GM12878 (cell line): ENCODE results near the gene XPNPEP2. TPM values are rescaled to one million over a fixed set of nuclear protein-coding genes. Genes with fewer than 3 reads are reported as not detected.

ENCODE experiments used
- CREB1 ChIP-seq: IDR thresholded peaks from 2 replicates; pipeline ENCODE4 v1.6.1; 2012; ENCODE audit warnings: low read depth, mild to moderate bottlenecking, inconsistent platforms
- CREM ChIP-seq: IDR thresholded peaks from 2 replicates; pipeline ENCODE4 v1.6.1; 2014; ENCODE audit warnings: antibody characterized with exemption, low read depth
- FOXM1 ChIP-seq: IDR thresholded peaks from 2 replicates; pipeline ENCODE4 v1.6.1; 2012; ENCODE audit warnings: low read depth, mild to moderate bottlenecking, inconsistent platforms, low read length, moderate library complexity
- IKZF2 ChIP-seq, 2 experiments: fragments of 450-650 bp; IDR thresholded peaks; 2 replicates each; pipeline ENCODE4 v1.6.1; 2017; ENCODE audit warnings: mild to moderate bottlenecking in 2 of 2, moderate library complexity in 2 of 2
- KLF5 ChIP-seq: fragments of 450-650 bp; IDR thresholded peaks from 2 replicates; pipeline ENCODE4 v1.6.1; 2014; ENCODE audit warnings: mild to moderate bottlenecking; ENCODE audit not compliant: partially characterized antibody
- MEF2A ChIP-seq: IDR thresholded peaks from 2 replicates; pipeline ENCODE4 v1.6.1; 2011; ENCODE audit warnings: low read depth, mild to moderate bottlenecking, low read length, moderate library complexity; ENCODE audit not compliant: insufficient read depth
- NKRF ChIP-seq: fragments of 450-650 bp; conservative IDR thresholded peaks from 2 replicates; pipeline ENCODE4 v1.6.1; 2017; ENCODE audit warnings: mild to moderate bottlenecking, moderate library complexity
- RAD21 ChIP-seq: IDR thresholded peaks from 2 replicates; pipeline ENCODE4 v1.6.1; 2011; ENCODE audit warnings: mild to moderate bottlenecking, low read depth, low read length, moderate library complexity; ENCODE audit not compliant: insufficient read depth
- RUNX3 ChIP-seq: IDR thresholded peaks from 2 replicates; pipeline ENCODE4 v1.6.1; 2012; ENCODE audit warnings: low read length, inconsistent platforms
- SIN3A ChIP-seq: IDR thresholded peaks from 2 replicates; pipeline ENCODE4 v1.6.1; 2012; ENCODE audit warnings: low read depth, low read length, improper control_type of control experiment
- SP1 ChIP-seq: IDR thresholded peaks from one replicate; pipeline ENCODE4 v1.6.1; 2011; ENCODE audit warnings: low read depth, low read length
- TBL1XR1 ChIP-seq: IDR thresholded peaks from 2 replicates; pipeline ENCODE4 v1.6.1; 2012; ENCODE audit warnings: low read depth, low read length, improper control_type of control experiment
- USF2 ChIP-seq: IDR thresholded peaks from 2 replicates; pipeline ENCODE4 v1.6.1; 2011; ENCODE audit warnings: low read depth, low read length, improper control_type of control experiment, borderline replicate concordance
- YBX1 ChIP-seq: fragments of 450-650 bp; IDR thresholded peaks from 2 replicates; pipeline ENCODE4 v1.6.1; 2016; ENCODE audit warnings: antibody characterized with exemption
- polyA plus RNA-seq, 11 experiments: library from polyadenylated mRNA; depleted of rRNA in 4 of 11; unstranded in 6 of 11; stranded (reverse) in 5 of 11; fragments of >200 nt; fragmentation: Nextera tagmentation in 4 of 11; fragmentation: Illumina TruSeq in 1 of 11; extraction: Ambion mirVana in 4 of 11; extraction: Trizol in 1 of 11; gene quantifications; 1 replicate in 1 of 11; 2 replicates in 10 of 11; pipeline versions ENCODE4 v1.2.1 to v1.2.3, GENCODE V29; 2011 to 2016; ENCODE audit warnings: inconsistent platforms in 2 of 11, missing spikeins in 2 of 11, low read depth in 1 of 11
- total RNA-seq, 4 experiments: library from RNA; depleted of rRNA in 3 of 4; stranded (reverse); fragments of >200 nt in 3 of 4; fragmentation: Illumina TruSeq in 1 of 4; extraction: Trizol in 1 of 4; gene quantifications; 2 replicates each; pipeline versions ENCODE4 v1.2.1 to v1.2.3, GENCODE V29; 2013 to 2021
- TF ChIP-seq, protein P1 (sequence below): fragments of 450-650 bp; IDR thresholded peaks from 2 replicates; pipeline ENCODE4 v1.6.1; 2017; ENCODE audit warnings: borderline replicate concordance
- TF ChIP-seq, protein P2 (sequence below): fragments of 450-650 bp; IDR thresholded peaks from 2 replicates; pipeline ENCODE4 v1.6.1; 2017; ENCODE audit warnings: low read depth, mild to moderate bottlenecking, moderate library complexity
- TF ChIP-seq, protein P3 (sequence below): IDR thresholded peaks from 2 replicates; pipeline ENCODE4 v1.6.1; 2012; ENCODE audit warnings: low read depth, low read length, improper control_type of control experiment
- TF ChIP-seq, protein P4 (sequence below): IDR thresholded peaks from 2 replicates; pipeline ENCODE4 v1.6.1; 2012; ENCODE audit warnings: low read length, inconsistent platforms
- TF ChIP-seq, protein P5 (sequence below): IDR thresholded peaks from 2 replicates; pipeline ENCODE4 v1.6.1; 2011; ENCODE audit warnings: borderline replicate concordance, low read depth, mild to moderate bottlenecking, moderate library complexity, low read length; ENCODE audit not compliant: insufficient read depth, poor library complexity, severe bottlenecking

The XPNPEP2 gene
- total and polyA plus RNA-seq, 10 of the 15 experiments (the other 5 are each of a cell fraction or from before 2014, with no cell fraction given) = 0.04 to 0.37 (median 0.15) TPM

- TF ChIP-seq, protein P1, sequence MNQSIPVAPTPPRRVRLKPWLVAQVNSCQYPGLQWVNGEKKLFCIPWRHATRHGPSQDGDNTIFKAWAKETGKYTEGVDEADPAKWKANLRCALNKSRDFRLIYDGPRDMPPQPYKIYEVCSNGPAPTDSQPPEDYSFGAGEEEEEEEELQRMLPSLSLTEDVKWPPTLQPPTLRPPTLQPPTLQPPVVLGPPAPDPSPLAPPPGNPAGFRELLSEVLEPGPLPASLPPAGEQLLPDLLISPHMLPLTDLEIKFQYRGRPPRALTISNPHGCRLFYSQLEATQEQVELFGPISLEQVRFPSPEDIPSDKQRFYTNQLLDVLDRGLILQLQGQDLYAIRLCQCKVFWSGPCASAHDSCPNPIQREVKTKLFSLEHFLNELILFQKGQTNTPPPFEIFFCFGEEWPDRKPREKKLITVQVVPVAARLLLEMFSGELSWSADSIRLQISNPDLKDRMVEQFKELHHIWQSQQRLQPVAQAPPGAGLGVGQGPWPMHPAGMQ = no peak
- TF ChIP-seq IKZF2 (IDR thresholded peaks at IDR 0.05) (peak; percentile 66 to 73; a peak in 2 of 4 replicates), MEF2A (0 out of 2 replicates have a peak, but pooled peaks have one; percentile 12), TBL1XR1 (peak; percentile 46; the same call in 1 of the 2 replicates), CREB1 (no peak), YBX1 (no peak), RUNX3 (no peak), SIN3A (no peak), RAD21 (no peak; the same call in 1 of the 2 replicates), CREM (peak; percentile 77), NKRF (0 out of 2 replicates have a peak, but pooled peaks have one; percentile 50), USF2 (no peak), SP1 (peak; percentile 42), FOXM1 (no peak), KLF5 (no peak)
- TF ChIP-seq, protein P2, sequence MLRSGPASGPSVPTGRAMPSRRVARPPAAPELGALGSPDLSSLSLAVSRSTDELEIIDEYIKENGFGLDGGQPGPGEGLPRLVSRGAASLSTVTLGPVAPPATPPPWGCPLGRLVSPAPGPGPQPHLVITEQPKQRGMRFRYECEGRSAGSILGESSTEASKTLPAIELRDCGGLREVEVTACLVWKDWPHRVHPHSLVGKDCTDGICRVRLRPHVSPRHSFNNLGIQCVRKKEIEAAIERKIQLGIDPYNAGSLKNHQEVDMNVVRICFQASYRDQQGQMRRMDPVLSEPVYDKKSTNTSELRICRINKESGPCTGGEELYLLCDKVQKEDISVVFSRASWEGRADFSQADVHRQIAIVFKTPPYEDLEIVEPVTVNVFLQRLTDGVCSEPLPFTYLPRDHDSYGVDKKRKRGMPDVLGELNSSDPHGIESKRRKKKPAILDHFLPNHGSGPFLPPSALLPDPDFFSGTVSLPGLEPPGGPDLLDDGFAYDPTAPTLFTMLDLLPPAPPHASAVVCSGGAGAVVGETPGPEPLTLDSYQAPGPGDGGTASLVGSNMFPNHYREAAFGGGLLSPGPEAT = no peak
- TF ChIP-seq, protein P3, sequence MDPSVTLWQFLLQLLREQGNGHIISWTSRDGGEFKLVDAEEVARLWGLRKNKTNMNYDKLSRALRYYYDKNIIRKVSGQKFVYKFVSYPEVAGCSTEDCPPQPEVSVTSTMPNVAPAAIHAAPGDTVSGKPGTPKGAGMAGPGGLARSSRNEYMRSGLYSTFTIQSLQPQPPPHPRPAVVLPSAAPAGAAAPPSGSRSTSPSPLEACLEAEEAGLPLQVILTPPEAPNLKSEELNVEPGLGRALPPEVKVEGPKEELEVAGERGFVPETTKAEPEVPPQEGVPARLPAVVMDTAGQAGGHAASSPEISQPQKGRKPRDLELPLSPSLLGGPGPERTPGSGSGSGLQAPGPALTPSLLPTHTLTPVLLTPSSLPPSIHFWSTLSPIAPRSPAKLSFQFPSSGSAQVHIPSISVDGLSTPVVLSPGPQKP = no peak
- TF ChIP-seq, protein P4, sequence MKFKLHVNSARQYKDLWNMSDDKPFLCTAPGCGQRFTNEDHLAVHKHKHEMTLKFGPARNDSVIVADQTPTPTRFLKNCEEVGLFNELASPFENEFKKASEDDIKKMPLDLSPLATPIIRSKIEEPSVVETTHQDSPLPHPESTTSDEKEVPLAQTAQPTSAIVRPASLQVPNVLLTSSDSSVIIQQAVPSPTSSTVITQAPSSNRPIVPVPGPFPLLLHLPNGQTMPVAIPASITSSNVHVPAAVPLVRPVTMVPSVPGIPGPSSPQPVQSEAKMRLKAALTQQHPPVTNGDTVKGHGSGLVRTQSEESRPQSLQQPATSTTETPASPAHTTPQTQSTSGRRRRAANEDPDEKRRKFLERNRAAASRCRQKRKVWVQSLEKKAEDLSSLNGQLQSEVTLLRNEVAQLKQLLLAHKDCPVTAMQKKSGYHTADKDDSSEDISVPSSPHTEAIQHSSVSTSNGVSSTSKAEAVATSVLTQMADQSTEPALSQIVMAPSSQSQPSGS = no peak
- TF ChIP-seq, protein P5, sequence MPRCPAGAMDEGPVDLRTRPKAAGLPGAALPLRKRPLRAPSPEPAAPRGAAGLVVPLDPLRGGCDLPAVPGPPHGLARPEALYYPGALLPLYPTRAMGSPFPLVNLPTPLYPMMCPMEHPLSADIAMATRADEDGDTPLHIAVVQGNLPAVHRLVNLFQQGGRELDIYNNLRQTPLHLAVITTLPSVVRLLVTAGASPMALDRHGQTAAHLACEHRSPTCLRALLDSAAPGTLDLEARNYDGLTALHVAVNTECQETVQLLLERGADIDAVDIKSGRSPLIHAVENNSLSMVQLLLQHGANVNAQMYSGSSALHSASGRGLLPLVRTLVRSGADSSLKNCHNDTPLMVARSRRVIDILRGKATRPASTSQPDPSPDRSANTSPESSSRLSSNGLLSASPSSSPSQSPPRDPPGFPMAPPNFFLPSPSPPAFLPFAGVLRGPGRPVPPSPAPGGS = no peak
Observed at GRCh38 chrX:129786210-129786651, 47.5 kb downstream of the XPNPEP2 start (continued).
